K562 (cell line): ENCODE measurements around the gene DGKZ.
A peak's percentile ranks its signal among the peaks of the same experiment; 100 is the strongest.

ENCODE experiments used
- EP300 ChIP-seq: IDR thresholded peaks from 2 replicates; pipeline ENCODE4 v1.6.1; 2012; ENCODE audit warnings: low read length, improper control_type of control experiment
- GTF3C2 ChIP-seq: IDR thresholded peaks from 3 replicates; pipeline ENCODE4 v1.6.1; 2011; ENCODE audit warnings: borderline replicate concordance, mild to moderate bottlenecking, moderate library complexity; ENCODE audit not compliant: insufficient read length; ENCODE audit errors: extremely low read depth
- NCOA6 ChIP-seq: fragments of 450-650 bp; IDR thresholded peaks from 2 replicates; pipeline ENCODE4 v1.6.1; 2017; ENCODE audit warnings: mild to moderate bottlenecking
- ZFP91 ChIP-seq: sonication (generic); formaldehyde crosslinking; IDR thresholded peaks from 2 replicates; pipeline ENCODE4 v1.8.0; 2022; ENCODE audit warnings: mild to moderate bottlenecking, missing genetic modification reagents

DNA sequence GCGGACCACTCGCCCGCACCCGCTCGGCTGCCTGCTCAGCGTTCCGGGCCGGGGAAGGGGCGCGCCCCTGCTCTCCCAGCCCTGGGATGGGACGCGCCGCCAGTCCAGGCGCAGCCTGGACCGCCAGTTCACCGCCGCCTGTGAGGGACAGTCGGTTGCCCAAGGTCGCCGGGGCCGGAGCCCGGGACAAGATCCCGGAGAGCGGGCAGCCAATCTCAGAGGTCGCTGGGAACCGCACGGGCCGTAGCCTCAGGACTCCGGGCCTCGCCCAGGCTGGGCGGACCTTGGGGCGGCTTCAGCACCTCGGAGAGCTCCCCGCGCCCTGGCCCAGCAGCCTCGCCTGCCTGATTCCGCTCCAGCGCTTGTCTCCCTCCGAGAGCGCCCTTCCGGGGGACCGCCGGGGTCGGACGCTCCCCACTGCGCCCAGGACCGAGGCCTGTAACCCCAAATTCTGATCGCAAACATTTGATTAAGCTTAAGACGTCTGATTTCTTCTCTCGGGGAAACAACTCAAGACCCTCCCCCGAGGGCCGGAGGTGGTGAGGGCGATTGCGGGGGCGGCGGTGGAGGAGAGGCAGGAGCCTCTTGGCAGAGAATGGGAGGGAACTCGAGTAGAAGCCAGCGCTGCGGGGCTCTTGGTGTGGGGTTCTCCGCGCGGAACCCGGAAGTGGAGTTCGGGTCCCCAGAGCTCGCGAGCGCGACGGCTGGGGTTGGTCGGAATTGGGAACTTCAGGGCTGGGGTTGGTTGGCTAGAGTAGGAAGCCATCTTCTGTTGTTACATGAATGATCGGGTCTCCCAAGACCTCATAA, 45.4 kb downstream of the DGKZ start:
- TF ChIP-seq NCOA6 (peak; percentile 79), EP300 (no peak), GTF3C2 (no peak), ZFP91 (no peak)
